Progenitor cell of endocrine pancreas (in vitro differentiated cells): ENCODE measurements around the gene TOGARAM1. TPM values are rescaled to one million over a fixed set of nuclear protein-coding genes. Genes with fewer than 3 reads are reported as not detected.

ENCODE experiments used
- DNase-seq: peaks from one replicate; pipeline ENCODE4 v3.0.0; 2021; ENCODE audit warnings: low spot score; ENCODE audit not compliant: unreplicated experiment
- H3K27ac Mint-ChIP-seq: 2 replicates; pipeline ENCODE4 v1.8.0; 2021; ENCODE audit warnings: mild to moderate bottlenecking, moderate library complexity, mixed read lengths
- H3K27me3 Mint-ChIP-seq: 2 replicates; pipeline ENCODE4 v1.8.0; 2021; ENCODE audit warnings: mixed read lengths
- H3K36me3 Mint-ChIP-seq: 2 replicates; pipeline ENCODE4 v1.8.0; 2022; ENCODE audit warnings: mixed read lengths; ENCODE audit not compliant: insufficient read depth
- H3K4me1 Mint-ChIP-seq: 2 replicates; pipeline ENCODE4 v1.8.0; 2021; ENCODE audit warnings: low read depth, mixed read lengths
- H3K4me3 Mint-ChIP-seq: 2 replicates; pipeline ENCODE4 v1.8.0; 2021; ENCODE audit warnings: low read depth, mild to moderate bottlenecking, moderate library complexity, mixed read lengths
- H3K9me3 Mint-ChIP-seq: 2 replicates; pipeline ENCODE4 v1.8.0; 2021; ENCODE audit warnings: low read depth, mixed read lengths
- total RNA-seq: library from RNA; stranded (reverse); gene quantifications from 2 replicates; pipeline ENCODE4 v1.2.1, GENCODE V29; 2021
- TF ChIP-seq, protein P1 (sequence below): fragments of 200-600 bp; sonication (generic); IDR thresholded peaks from one replicate; pipeline ENCODE4 v1.5.0; 2021; ENCODE audit warnings: antibody characterized with exemption, mild to moderate bottlenecking; ENCODE audit not compliant: unreplicated experiment

TOGARAM1 gene
- total RNA-seq, 1 donor from 2014 or later, result 25.0 TPM

DNA sequence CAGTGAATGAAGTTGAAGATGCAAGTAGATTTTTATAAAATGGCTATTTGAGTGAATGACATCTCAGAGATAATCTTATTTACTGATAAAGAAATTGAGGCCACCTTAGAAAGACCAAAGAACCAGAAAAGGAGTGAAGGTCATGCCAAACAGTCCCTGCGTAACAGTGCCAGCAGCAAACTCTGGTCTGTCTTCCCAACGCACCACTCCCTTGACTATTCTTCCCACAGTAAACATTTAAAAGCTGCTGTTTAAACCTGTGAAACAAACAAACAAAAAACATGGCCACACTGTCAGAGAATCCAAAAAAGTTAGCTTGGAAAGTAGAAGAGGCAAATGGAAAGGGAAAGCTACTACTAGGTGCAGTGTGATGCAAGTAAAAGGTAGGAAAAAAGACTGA lies 120.4 kb downstream of the TOGARAM1 start:
- no peak overlapping the region for H3K27ac Mint-ChIP-seq
- H3K9me3 Mint-ChIP-seq, result no peaks in the 10 kb centered on the region
- H3K4me3 Mint-ChIP-seq, result peak overlapping the region; percentile 25
- H3K27me3 Mint-ChIP-seq, result no peaks in the 10 kb centered on the region
- no peak for DNase-seq
- TF ChIP-seq, protein P1, sequence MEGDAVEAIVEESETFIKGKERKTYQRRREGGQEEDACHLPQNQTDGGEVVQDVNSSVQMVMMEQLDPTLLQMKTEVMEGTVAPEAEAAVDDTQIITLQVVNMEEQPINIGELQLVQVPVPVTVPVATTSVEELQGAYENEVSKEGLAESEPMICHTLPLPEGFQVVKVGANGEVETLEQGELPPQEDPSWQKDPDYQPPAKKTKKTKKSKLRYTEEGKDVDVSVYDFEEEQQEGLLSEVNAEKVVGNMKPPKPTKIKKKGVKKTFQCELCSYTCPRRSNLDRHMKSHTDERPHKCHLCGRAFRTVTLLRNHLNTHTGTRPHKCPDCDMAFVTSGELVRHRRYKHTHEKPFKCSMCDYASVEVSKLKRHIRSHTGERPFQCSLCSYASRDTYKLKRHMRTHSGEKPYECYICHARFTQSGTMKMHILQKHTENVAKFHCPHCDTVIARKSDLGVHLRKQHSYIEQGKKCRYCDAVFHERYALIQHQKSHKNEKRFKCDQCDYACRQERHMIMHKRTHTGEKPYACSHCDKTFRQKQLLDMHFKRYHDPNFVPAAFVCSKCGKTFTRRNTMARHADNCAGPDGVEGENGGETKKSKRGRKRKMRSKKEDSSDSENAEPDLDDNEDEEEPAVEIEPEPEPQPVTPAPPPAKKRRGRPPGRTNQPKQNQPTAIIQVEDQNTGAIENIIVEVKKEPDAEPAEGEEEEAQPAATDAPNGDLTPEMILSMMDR, result no peak
- peaks cover 29% of the 10 kb centered on the region for H3K4me1 Mint-ChIP-seq
- no peaks in the 10 kb centered on the region for H3K36me3 Mint-ChIP-seq

DNA sequence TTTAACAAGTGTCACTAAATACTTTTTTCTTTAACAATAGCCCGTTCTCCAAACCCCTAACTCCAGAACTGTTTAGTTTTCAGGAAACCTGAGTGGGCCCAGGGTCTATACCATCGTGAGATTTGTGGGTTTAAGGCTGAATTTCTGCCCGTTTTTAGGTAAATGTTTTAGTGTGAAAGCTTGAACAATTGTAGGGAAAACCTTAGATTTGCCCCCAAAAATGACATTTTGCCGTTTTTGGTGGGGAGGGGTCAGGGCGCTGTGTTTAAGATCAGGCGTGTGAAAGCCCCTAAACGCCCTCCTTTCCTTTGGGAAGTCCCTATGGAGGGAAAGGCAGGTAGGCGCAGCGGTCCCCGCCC lies 121.6 kb downstream of the TOGARAM1 start:
- Mint-ChIP-seq H3K4me3 (peak overlapping the region; percentile 64), H3K27ac (peak overlapping the region; percentile 86), H3K4me1 (peaks cover 34% of the 10 kb centered on the region), H3K27me3 (no peaks in the 10 kb centered on the region), H3K9me3 (no peaks in the 10 kb centered on the region), H3K36me3 (no peaks in the 10 kb centered on the region)
- TF ChIP-seq, protein P1, result no peak
- DNase-seq, result no peak

DNA sequence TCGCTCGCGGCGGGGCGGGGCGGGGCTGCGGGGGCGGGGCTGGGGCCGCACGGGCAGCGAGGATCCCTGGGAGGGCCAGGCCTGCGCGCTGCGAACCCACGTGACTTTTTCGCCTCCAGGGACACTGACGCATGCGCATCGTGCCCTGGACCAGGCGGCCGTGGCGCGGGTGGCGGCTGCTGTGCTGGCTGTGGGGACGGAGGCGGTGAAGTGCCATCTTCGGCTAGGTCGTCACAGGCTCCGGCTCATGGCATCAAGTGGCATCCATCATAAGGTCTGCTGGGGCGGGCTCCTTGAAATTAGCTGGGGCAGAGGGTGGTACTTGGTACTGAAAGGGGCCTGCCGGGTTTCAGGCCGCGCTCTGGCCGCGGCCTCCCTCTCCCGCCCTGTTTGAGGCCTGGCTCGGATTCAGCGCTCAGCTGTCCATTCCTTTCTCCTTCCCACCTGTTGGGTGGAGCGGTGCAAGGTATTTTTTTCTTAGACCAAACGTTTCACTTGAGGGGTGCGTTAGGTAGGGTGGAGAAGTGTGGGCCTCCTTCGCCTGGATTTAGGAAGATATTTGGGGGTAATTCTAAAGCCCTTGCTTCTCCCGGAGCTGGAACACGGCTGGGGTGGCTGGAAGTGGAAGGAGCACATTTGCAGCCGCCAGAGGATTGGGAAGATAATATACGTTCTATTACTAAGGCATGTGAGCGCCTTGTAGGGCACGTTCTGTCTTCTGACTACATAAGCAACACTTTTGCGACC lies 122.2 kb downstream of the TOGARAM1 start, which contains the start of gene PRPF39:
Gene PRPF39, plus strand, starts transcription at position 141 of the 747 bp plus-strand sequence. CDS start 11,124 bp downstream, outside the sequence.
- Mint-ChIP-seq H3K36me3 (no peaks in the 10 kb centered on the region), H3K27ac (peak within 1 kb of the TSS; percentile 98), H3K9me3 (no peaks in the 10 kb centered on the region), H3K4me1 (peaks cover 34% of the 10 kb centered on the region), H3K27me3 (no peaks in the 10 kb centered on the region), H3K4me3 (peak within 1 kb of the TSS; percentile 99)
- TF ChIP-seq, protein P1, result no peak
- DNase-seq, result peak; percentile 95

DNA sequence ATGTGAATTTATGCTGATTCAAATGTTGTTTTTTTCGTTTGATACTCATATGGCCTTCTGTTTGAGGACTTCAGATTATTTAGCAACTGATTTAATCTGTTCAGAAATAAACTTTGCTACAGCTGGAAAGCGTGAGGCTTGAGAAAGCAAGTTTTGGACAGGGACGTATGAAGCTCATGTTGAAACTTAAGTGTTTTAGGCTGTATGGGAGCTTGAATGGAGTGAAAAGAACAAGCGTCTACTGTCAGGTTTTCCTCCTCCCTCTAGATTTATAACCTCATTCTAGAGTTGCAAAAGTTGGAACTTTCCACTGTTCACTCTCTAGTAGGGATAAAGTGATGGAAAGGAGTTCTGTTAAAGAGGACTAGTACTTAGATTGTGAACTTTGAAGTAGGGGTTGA lies 123.0 kb downstream of the TOGARAM1 start:
- TF ChIP-seq, protein P1, result no peak
- peaks cover 36% of the 10 kb centered on the region for H3K4me1 Mint-ChIP-seq

DNA sequence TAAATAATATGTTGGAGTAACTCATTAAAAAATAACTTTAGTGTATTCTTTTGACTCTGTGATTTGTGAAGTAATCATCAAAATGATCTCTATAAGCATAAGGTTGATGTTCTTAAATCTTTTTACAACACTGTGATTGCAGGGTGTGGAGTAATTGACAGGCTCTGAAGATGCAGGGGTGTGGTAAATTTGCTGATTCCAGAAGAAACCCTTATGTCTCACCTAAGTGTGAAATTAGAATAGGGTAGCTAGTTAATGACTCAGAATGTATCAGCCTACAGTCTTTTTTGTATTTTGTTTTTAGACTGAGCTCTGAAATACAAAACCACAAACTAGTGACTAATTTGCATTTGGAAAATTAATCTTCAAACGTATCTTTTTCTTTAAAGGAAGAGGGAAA lies 127.8 kb downstream of the TOGARAM1 start:
- TF ChIP-seq, protein P1, result no peak
- no peaks in the 10 kb centered on the region for H3K9me3 Mint-ChIP-seq

More for the DNA sequence above, 123.0 kb downstream of the TOGARAM1 start:
- peak overlapping the region; percentile 99 for H3K4me3 Mint-ChIP-seq
- peak overlapping the region; percentile 98 for H3K27ac Mint-ChIP-seq
- H3K9me3 Mint-ChIP-seq, result no peaks in the 10 kb centered on the region
- H3K27me3 Mint-ChIP-seq, result no peaks in the 10 kb centered on the region
- DNase-seq, result no peak
- peaks cover 2% of the 10 kb centered on the region for H3K36me3 Mint-ChIP-seq

More for the DNA sequence above, 127.8 kb downstream of the TOGARAM1 start:
- Mint-ChIP-seq H3K27me3 (no peaks in the 10 kb centered on the region), H3K4me3 (no peak overlapping the region), H3K27ac (no peak overlapping the region), H3K36me3 (peaks cover 6% of the 10 kb centered on the region), H3K4me1 (peaks cover 31% of the 10 kb centered on the region)
- DNase-seq, result no peak
